HepG2 (cell line): ENCODE results near the gene EIF1AD. TPM values are rescaled to one million over a fixed set of nuclear protein-coding genes. Genes with fewer than 3 reads are reported as not detected.

Experiments
- KDM4B ChIP-seq: sonication (generic); formaldehyde crosslinking; IDR thresholded peaks from 2 replicates; pipeline ENCODE4 v1.4.0; 2020; ENCODE audit warnings: missing genetic modification reagents
- KIAA2018 ChIP-seq: sonication (generic); formaldehyde crosslinking; IDR thresholded peaks from 2 replicates; pipeline ENCODE4 v1.5.0; 2020; ENCODE audit warnings: mild to moderate bottlenecking, missing genetic modification reagents, borderline replicate concordance
- KLF9 ChIP-seq: IDR thresholded peaks from 2 replicates; pipeline ENCODE4 v1.6.1; 2016; ENCODE audit warnings: low read depth
- MBD4 ChIP-seq: IDR thresholded peaks from 2 replicates; pipeline ENCODE4 v1.6.1; 2012; ENCODE audit warnings: low read length, inconsistent platforms, borderline replicate concordance
- NR2F6 ChIP-seq, 2 experiments: IDR thresholded peaks; 2 replicates each; pipeline ENCODE4 v1.6.1; 2016; ENCODE audit warnings: antibody characterized with exemption in 1 of 2, mild to moderate bottlenecking in 1 of 2
- RAD51 ChIP-seq: fragments of 450-650 bp; IDR thresholded peaks from 2 replicates; pipeline ENCODE4 v1.6.1; 2016; ENCODE audit warnings: borderline replicate concordance
- TCF7L2 ChIP-seq: IDR thresholded peaks from 2 replicates; pipeline ENCODE4 v1.6.1; 2011; ENCODE audit warnings: mild to moderate bottlenecking, low read depth, low read length, moderate library complexity
- YEATS2 ChIP-seq: sonication (generic); formaldehyde crosslinking; IDR thresholded peaks from 2 replicates; pipeline ENCODE4 v1.4.0; 2020; ENCODE audit warnings: missing genetic modification reagents, borderline replicate concordance
- ZMYM4 ChIP-seq: sonication (generic); formaldehyde crosslinking; IDR thresholded peaks from 2 replicates; pipeline ENCODE4 v1.8.1; 2023; ENCODE audit warnings: mild to moderate bottlenecking, missing genetic modification reagents
- ZNF362 ChIP-seq: sonication (generic); formaldehyde crosslinking; IDR thresholded peaks from 2 replicates; pipeline ENCODE4 v1.4.0; 2020; ENCODE audit warnings: missing genetic modification reagents, mild to moderate bottlenecking, borderline replicate concordance
- ZNF441 ChIP-seq: sonication (generic); formaldehyde crosslinking; IDR thresholded peaks from 2 replicates; pipeline ENCODE4 v1.7.0; 2021; ENCODE audit warnings: missing genetic modification reagents, borderline replicate concordance
- ZNF800 ChIP-seq: sonication (generic); formaldehyde crosslinking; IDR thresholded peaks from 2 replicates; pipeline ENCODE4 v1.4.0; 2020; ENCODE audit warnings: missing genetic modification reagents
- polyA plus RNA-seq, 8 experiments: library from polyadenylated mRNA; depleted of rRNA in 3 of 8; stranded (reverse) in 7 of 8; unstranded in 1 of 8; fragments of >200 nt; fragmentation: Illumina TruSeq in 4 of 8; extraction: Trizol in 4 of 8; gene quantifications; 2 replicates each; pipeline versions ENCODE4 v1.2.1 to v1.2.3, GENCODE V29; 2011 to 2016; ENCODE audit warnings: low read depth in 4 of 8, missing spikeins in 1 of 8, mixed read lengths in 1 of 8; ENCODE audit not compliant: insufficient read depth in 1 of 8
- total RNA-seq, 5 experiments: library from RNA; depleted of rRNA; stranded (reverse); fragments of >200 nt; fragmentation: Illumina TruSeq; extraction: Trizol; gene quantifications; 2 replicates each; pipeline ENCODE4 v1.2.3, GENCODE V29; 2016; ENCODE audit warnings: low read depth in 1 of 5

EIF1AD gene
- total and polyA plus RNA-seq, 2 of the 13 experiments (the other 11 are each of a cell fraction or from before 2014, with no cell fraction given), result 18.2 to 30.8 TPM

GRCh38 chr11:65972116-65972515, 29.8 kb downstream of the EIF1AD start (continued):
- no peak for TF ChIP-seq KIAA2018 (CRISPR knock-in tag)
- no peak for TF ChIP-seq RAD51
- TF ChIP-seq KLF9 (CRISPR knock-in tag), result no peak
- no peak for TF ChIP-seq NR2F6 (IDR thresholded peaks at IDR 0.05)
- no peak for TF ChIP-seq NR2F6 (CRISPR knock-in tag; IDR thresholded peaks at IDR 0.05)
- no peak for TF ChIP-seq TCF7L2
- no peak for TF ChIP-seq MBD4
- TF ChIP-seq ZNF800, result no peak
- no peak for TF ChIP-seq YEATS2 (CRISPR knock-in tag)
- TF ChIP-seq ZNF362, result no peak
- TF ChIP-seq KDM4B (CRISPR knock-in tag), result no peak
- TF ChIP-seq ZMYM4 (CRISPR knock-in tag), result no peak
- TF ChIP-seq ZNF441 (CRISPR knock-in tag), result no peak
